HCT116 (cell line): ENCODE measurements around the gene SET.
"Not testable (repeated sequence)": the region's sequence is repeated elsewhere in the genome, so short reads cannot be mapped to it uniquely, and the experiment has no call there.

Experiments
- TF ChIP-seq, protein P1 (sequence below): IDR thresholded peaks from 2 replicates; pipeline ENCODE4 v1.6.1; 2012; ENCODE audit warnings: low read depth
- TF ChIP-seq, protein P2 (sequence below), 3 experiments: fragments of 200-600 bp in 1 of 3; sonication (generic) in 1 of 3; IDR thresholded peaks in 2 of 3; conservative IDR thresholded peaks in 1 of 3; 2 replicates each; pipeline ENCODE4 v1.5.1; 2012 to 2017; ENCODE audit warnings: low read depth in 2 of 3, low read length in 2 of 3, antibody characterized with exemption in 1 of 3, borderline replicate concordance in 1 of 3, control low read depth in 1 of 3, mild to moderate bottlenecking in 1 of 3, mixed read lengths in 1 of 3, mixed run types in 1 of 3, moderate library complexity in 1 of 3; ENCODE audit not compliant: insufficient read depth in 1 of 3
- TF ChIP-seq, protein P3 (sequence below): IDR thresholded peaks from 2 replicates; pipeline ENCODE4 v1.6.1; 2012

DNA sequence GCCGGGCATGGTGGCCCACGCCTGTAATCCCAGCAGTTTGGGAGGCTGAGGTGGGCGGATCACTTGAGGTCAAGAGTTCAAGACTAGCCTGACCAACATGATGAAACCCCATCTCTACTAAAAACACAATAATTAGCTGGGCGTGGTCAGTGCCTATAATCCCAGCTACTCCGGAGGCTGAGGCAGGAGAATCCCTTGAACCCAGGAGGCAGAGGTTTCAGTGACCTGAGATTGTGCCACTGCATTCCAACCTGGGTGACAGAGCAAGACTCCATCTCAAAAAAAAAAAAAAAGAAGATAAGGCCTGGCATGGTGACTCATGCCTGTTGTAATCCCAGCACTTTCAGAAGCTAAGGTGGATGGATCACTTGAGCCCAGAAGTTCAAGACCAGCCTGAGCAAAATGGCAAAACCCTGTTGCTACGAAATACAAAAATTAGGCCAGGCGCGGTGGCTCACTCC is 22.5 kb upstream of the SET start:
- TF ChIP-seq, protein P1, sequence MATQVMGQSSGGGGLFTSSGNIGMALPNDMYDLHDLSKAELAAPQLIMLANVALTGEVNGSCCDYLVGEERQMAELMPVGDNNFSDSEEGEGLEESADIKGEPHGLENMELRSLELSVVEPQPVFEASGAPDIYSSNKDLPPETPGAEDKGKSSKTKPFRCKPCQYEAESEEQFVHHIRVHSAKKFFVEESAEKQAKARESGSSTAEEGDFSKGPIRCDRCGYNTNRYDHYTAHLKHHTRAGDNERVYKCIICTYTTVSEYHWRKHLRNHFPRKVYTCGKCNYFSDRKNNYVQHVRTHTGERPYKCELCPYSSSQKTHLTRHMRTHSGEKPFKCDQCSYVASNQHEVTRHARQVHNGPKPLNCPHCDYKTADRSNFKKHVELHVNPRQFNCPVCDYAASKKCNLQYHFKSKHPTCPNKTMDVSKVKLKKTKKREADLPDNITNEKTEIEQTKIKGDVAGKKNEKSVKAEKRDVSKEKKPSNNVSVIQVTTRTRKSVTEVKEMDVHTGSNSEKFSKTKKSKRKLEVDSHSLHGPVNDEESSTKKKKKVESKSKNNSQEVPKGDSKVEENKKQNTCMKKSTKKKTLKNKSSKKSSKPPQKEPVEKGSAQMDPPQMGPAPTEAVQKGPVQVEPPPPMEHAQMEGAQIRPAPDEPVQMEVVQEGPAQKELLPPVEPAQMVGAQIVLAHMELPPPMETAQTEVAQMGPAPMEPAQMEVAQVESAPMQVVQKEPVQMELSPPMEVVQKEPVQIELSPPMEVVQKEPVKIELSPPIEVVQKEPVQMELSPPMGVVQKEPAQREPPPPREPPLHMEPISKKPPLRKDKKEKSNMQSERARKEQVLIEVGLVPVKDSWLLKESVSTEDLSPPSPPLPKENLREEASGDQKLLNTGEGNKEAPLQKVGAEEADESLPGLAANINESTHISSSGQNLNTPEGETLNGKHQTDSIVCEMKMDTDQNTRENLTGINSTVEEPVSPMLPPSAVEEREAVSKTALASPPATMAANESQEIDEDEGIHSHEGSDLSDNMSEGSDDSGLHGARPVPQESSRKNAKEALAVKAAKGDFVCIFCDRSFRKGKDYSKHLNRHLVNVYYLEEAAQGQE = not testable (repeated sequence)
- TF ChIP-seq, protein P2, sequence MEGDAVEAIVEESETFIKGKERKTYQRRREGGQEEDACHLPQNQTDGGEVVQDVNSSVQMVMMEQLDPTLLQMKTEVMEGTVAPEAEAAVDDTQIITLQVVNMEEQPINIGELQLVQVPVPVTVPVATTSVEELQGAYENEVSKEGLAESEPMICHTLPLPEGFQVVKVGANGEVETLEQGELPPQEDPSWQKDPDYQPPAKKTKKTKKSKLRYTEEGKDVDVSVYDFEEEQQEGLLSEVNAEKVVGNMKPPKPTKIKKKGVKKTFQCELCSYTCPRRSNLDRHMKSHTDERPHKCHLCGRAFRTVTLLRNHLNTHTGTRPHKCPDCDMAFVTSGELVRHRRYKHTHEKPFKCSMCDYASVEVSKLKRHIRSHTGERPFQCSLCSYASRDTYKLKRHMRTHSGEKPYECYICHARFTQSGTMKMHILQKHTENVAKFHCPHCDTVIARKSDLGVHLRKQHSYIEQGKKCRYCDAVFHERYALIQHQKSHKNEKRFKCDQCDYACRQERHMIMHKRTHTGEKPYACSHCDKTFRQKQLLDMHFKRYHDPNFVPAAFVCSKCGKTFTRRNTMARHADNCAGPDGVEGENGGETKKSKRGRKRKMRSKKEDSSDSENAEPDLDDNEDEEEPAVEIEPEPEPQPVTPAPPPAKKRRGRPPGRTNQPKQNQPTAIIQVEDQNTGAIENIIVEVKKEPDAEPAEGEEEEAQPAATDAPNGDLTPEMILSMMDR (IDR thresholded peaks at IDR 0.05 in 2 of 3, conservative IDR thresholded peaks at IDR 0.05 in 1 of 3; ENCODE audit: borderline replicate concordance in 1 of 3, insufficient read depth in 1 of 3, low read depth in 2 of 3, low read length in 2 of 3) = not testable (repeated sequence)
- TF ChIP-seq, protein P3, sequence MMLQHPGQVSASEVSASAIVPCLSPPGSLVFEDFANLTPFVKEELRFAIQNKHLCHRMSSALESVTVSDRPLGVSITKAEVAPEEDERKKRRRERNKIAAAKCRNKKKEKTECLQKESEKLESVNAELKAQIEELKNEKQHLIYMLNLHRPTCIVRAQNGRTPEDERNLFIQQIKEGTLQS = not testable (repeated sequence)
